Measurements from ENCODE around the gene RSL24D1. TPM values are rescaled to one million over a fixed set of nuclear protein-coding genes. Genes with fewer than 3 reads are reported as not detected.

The RSL24D1 gene
- total and polyA plus RNA-seq, 2 of the 13 experiments (the other 11 are each of a cell fraction or from before 2014, with no cell fraction given), result 58.8 to 100.0 TPM

DNA sequence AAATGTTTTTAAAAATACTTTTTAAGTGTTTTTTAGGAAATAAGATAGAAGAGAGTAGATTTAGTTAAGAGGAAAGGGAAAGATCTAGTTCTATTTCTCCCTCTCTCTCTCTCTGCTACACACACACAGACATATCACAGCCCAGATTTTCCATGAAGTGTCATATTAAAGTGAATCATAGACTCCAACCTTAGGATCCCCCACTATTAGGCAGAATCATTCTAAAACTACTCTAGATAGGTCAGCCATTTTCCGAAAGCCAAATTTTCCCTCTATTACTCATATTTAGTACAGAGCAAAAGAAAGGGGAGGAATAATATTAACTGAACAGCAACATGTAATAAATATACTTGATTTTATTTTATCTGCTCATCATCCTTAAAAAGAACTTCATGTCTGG is 45.1 kb upstream of the RSL24D1 start:
- H4K20me1 ChIP-seq (ENCODE audit: insufficient read depth, low read length), result no peaks in the 10 kb centered on the region
- FAIRE-seq (no peak), DNase-seq (ENCODE audit: low spot score) (no peak), ATAC-seq (no peak)
- in situ Hi-C loops (cut with HindIII; ENCODE audit: extremely low pct_ligation_motif_present, low pct_unique_long_range_greater_than_20kb), result no loop called here
- H3K4me3 ChIP-seq (replicated peaks in 1 of 3; ENCODE audit: insufficient read depth in 1 of 3, low read depth in 2 of 3, low read length in 3 of 3), result no peak overlapping the region
- 100% methylated on average over 1 of the region's 1 CpG for WGBS (ENCODE audit: low lambda C conversion rate)
- TF ChIP-seq PHF8 (CRISPR knock-in tag; IDR thresholded peaks at IDR 0.05), result no peak
- no peak for TF ChIP-seq SMAD1 (CRISPR knock-in tag; IDR thresholded peaks at IDR 0.05; ENCODE audit: borderline replicate concordance, low read depth)
- no peak for TF ChIP-seq ETV5 (CRISPR knock-in tag; IDR thresholded peaks at IDR 0.05; ENCODE audit: borderline replicate concordance)
- no peak for TF ChIP-seq SAFB2 (CRISPR knock-in tag; IDR thresholded peaks at IDR 0.05; ENCODE audit: borderline replicate concordance, low read depth)
- TF ChIP-seq ZNF563 (CRISPR knock-in tag; IDR thresholded peaks at IDR 0.05), result no peak
- no peak for TF ChIP-seq NFKBIZ (CRISPR knock-in tag; IDR thresholded peaks at IDR 0.05)
- no peak for TF ChIP-seq ZNF225 (CRISPR knock-in tag; IDR thresholded peaks at IDR 0.05)
- no peak for TF ChIP-seq KMT2B (CRISPR knock-in tag; IDR thresholded peaks at IDR 0.05)
- TF ChIP-seq, protein P1, sequence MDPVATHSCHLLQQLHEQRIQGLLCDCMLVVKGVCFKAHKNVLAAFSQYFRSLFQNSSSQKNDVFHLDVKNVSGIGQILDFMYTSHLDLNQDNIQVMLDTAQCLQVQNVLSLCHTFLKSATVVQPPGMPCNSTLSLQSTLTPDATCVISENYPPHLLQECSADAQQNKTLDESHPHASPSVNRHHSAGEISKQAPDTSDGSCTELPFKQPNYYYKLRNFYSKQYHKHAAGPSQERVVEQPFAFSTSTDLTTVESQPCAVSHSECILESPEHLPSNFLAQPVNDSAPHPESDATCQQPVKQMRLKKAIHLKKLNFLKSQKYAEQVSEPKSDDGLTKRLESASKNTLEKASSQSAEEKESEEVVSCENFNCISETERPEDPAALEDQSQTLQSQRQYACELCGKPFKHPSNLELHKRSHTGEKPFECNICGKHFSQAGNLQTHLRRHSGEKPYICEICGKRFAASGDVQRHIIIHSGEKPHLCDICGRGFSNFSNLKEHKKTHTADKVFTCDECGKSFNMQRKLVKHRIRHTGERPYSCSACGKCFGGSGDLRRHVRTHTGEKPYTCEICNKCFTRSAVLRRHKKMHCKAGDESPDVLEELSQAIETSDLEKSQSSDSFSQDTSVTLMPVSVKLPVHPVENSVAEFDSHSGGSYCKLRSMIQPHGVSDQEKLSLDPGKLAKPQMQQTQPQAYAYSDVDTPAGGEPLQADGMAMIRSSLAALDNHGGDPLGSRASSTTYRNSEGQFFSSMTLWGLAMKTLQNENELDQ (CRISPR knock-in tag; IDR thresholded peaks at IDR 0.05; ENCODE audit: borderline replicate concordance), result no peak
- TF ChIP-seq, protein P2, sequence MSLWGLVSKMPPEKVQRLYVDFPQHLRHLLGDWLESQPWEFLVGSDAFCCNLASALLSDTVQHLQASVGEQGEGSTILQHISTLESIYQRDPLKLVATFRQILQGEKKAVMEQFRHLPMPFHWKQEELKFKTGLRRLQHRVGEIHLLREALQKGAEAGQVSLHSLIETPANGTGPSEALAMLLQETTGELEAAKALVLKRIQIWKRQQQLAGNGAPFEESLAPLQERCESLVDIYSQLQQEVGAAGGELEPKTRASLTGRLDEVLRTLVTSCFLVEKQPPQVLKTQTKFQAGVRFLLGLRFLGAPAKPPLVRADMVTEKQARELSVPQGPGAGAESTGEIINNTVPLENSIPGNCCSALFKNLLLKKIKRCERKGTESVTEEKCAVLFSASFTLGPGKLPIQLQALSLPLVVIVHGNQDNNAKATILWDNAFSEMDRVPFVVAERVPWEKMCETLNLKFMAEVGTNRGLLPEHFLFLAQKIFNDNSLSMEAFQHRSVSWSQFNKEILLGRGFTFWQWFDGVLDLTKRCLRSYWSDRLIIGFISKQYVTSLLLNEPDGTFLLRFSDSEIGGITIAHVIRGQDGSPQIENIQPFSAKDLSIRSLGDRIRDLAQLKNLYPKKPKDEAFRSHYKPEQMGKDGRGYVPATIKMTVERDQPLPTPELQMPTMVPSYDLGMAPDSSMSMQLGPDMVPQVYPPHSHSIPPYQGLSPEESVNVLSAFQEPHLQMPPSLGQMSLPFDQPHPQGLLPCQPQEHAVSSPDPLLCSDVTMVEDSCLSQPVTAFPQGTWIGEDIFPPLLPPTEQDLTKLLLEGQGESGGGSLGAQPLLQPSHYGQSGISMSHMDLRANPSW (CRISPR knock-in tag; IDR thresholded peaks at IDR 0.05; ENCODE audit: borderline replicate concordance), result no peak
- TF ChIP-seq CHD4 (IDR thresholded peaks at IDR 0.05; ENCODE audit: borderline replicate concordance, low read length), result no peak
- no peak for TF ChIP-seq HNRNPLL (IDR thresholded peaks at IDR 0.05; ENCODE audit: low read depth, low read length, poor library complexity, severe bottlenecking)
- TF ChIP-seq NBN (conservative IDR thresholded peaks at IDR 0.05), result no peak
- H2AFZ ChIP-seq (ENCODE audit: low read length), result no peak overlapping the region
- no peaks in the 10 kb centered on the region for H3K4me1 ChIP-seq (ENCODE audit: insufficient read depth, low read length)
- H3K36me3 ChIP-seq (replicated peaks in 1 of 2; ENCODE audit: control insufficient read depth in 1 of 2, insufficient read depth in 2 of 2, low read length in 2 of 2), result no peaks in the 10 kb centered on the region
- no peaks in the 10 kb centered on the region for H3K9me3 ChIP-seq (ENCODE audit: low read length)
- H3K27me3 ChIP-seq (ENCODE audit: control insufficient read depth in 1 of 2, insufficient read depth in 2 of 2, low read length in 2 of 2), result no peaks in the 10 kb centered on the region
- intact Hi-C loops (cut with micrococcal nuclease; ENCODE audit: unreplicated experiment), result no loop called here
- BruUV-seq (replicated peaks), result no TSS peak
- no peak overlapping the region for H3K9ac ChIP-seq (ENCODE audit: insufficient read depth, low read depth, low read length)
- H3K4me2 ChIP-seq (ENCODE audit: low read depth, low read length), result no peak overlapping the region
- POLR2A ChIA-PET, result no interaction called here
- no peak overlapping the region for H3K27ac ChIP-seq (ENCODE audit: extremely low read length, insufficient read depth, low read length)
- CTCF ChIA-PET (ENCODE audit: low intra/inter-chr PET ratio, low total read pairs), result no interaction called here
- no peaks in the 10 kb centered on the region for H3K79me2 ChIP-seq (ENCODE audit: insufficient read depth, low read length)

All from HepG2 (cell line).